ENCODE data around the gene RIPK1. TPM values are rescaled to one million over a fixed set of nuclear protein-coding genes. Genes with fewer than 3 reads are reported as not detected.
"Not testable (repeated sequence)": the region's sequence is repeated elsewhere in the genome, so short reads cannot be mapped to it uniquely, and the experiment has no call there.

Gene RIPK1
- 10 to 100 TPM; 38.5 to 48.7 (median 40.8) TPM for total RNA-seq

DNA sequence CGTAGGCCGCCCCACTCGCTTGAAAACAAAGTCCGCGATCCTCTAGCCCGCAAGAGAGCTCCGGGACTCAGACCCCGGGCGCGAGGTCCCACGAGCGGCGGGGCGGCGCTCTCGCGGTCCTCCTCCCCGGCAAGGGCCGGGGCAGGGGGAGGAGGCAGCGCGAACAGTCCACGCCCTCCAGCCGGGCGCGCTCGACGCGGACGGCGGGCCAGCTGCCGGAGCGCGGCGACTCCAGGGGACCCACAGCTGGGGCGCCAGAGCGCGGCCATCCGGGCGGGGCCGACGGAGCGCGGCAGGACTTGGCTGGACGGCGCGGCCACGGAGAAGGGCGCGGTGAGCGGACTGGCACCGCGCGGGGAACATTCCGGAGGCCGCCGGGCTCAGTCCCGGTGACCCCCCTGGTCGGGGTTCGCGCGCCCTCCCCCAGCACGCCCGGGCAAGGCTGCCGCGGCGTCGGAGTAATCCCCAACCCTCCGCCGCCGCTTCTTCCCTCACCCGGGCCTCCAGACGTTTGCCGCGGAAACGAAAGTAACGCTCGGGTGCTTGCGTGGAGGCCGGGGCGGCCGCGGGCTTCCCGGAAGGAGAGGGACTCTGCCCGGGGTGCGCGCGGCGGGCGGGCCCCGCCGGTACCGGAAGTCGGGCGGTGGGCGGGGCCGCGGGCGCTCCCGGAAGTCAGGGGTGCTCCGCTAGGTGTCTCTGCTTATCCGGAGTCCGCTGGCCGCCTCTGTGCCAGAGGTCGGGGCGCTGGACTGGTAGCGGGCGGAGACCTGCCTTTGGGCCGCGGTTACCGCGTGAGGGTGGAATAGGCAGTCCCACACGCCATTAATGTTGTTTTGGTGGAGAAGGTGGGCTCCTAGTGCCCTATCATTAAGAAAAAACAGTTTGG, at the start of gene RIPK1:
TSS of gene RIPK1 (plus strand) at position 166 of the 886 bp plus-strand sequence. CDS start 8,330 bp downstream, outside the sequence.
- Histone ChIP-seq H3K27ac (peak within 1 kb of the TSS; percentile 100), H3K36me3 (peaks cover 0 to 4% (median 0%) of the 10 kb centered on the region in 3 donors), H3K4me3 (peak within 1 kb of the TSS; percentile 83 to 99 (median 96)), H3K4me1 (peaks cover 0 to 32% (median 0%) of the 10 kb centered on the region in 4 donors), H3K9me3 (no peaks in the 10 kb centered on the region), H3K27me3 (no peaks in the 10 kb centered on the region)
- DNase-seq, result peak; percentile 93 to 98 (median 98)
- TF ChIP-seq, protein P1, sequence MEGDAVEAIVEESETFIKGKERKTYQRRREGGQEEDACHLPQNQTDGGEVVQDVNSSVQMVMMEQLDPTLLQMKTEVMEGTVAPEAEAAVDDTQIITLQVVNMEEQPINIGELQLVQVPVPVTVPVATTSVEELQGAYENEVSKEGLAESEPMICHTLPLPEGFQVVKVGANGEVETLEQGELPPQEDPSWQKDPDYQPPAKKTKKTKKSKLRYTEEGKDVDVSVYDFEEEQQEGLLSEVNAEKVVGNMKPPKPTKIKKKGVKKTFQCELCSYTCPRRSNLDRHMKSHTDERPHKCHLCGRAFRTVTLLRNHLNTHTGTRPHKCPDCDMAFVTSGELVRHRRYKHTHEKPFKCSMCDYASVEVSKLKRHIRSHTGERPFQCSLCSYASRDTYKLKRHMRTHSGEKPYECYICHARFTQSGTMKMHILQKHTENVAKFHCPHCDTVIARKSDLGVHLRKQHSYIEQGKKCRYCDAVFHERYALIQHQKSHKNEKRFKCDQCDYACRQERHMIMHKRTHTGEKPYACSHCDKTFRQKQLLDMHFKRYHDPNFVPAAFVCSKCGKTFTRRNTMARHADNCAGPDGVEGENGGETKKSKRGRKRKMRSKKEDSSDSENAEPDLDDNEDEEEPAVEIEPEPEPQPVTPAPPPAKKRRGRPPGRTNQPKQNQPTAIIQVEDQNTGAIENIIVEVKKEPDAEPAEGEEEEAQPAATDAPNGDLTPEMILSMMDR (IDR thresholded peaks at IDR 0.05), result peak in 5 of 6 experiments; percentile 10 to 45 (median 31)
- TF ChIP-seq POLR2A (IDR thresholded peaks at IDR 0.05), result peak; percentile 87 to 96

DNA sequence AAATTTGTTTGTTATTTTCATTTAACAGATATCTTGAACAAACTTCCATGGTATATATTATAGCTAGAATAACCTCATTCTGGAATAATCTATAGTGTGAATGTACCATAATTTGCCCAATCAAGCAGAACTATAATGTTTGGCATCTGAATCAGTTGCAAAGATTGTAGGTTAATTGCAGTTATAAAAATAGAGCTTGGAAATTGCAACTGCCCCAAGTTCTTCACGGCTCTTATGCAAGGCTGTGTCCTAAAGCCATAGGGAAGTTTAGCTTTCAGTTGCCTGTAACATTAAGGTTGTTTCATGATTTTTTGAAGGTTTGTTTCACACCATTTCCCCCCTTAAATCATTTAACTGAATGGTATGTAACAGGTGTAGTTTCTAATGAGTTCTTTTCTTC, 49.2 kb upstream of the RIPK1 start:
- Histone ChIP-seq H3K9me3 (no peaks in the 10 kb centered on the region), H3K27ac (peak overlapping the region in 1 of 4 donors; percentile 28), H3K36me3 (peaks cover 0 to 34% (median 0%) of the 10 kb centered on the region in 3 donors), H3K27me3 (no peaks in the 10 kb centered on the region), H3K4me3 (no peak overlapping the region), H3K4me1 (peaks cover 0 to 37% (median 2%) of the 10 kb centered on the region in 4 donors)
- TF ChIP-seq POLR2A (IDR thresholded peaks at IDR 0.05), result no peak
- TF ChIP-seq, protein P1 (IDR thresholded peaks at IDR 0.05), result no peak
- DNase-seq, result no peak

DNA sequence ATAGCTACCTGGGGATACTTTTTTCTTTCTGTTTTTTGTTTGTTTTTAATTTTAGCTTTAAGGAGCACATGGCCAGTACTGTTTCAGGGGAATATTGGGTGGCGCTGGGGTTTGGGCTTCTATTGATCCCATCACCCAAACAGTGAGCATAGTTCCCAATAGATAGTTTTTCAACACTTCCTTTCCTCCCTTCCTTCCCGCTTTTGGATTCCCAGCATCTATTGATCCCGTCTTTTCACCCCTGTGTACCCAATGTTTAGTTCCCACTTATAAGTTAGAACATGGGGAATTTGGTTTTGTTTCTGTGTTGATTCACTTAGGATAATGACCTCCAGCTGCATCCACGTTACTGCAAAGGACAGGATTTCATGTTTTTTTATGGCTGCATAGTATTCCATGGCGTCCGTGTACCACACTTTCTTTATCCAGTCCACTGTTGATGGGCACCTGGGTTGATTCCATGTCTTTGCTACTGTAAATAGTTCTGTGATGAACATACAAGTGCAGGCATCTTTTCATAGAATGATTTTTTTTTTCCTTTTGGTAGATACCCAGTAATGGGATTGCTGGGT, 48.5 kb upstream of the RIPK1 start:
- DNase-seq, result no peak
- Histone ChIP-seq H3K27ac (no peak overlapping the region), H3K36me3 (peaks cover 0 to 26% (median 0%) of the 10 kb centered on the region in 3 donors), H3K4me1 (peaks cover 0 to 44% (median 6%) of the 10 kb centered on the region in 4 donors), H3K4me3 (no peak overlapping the region), H3K9me3 (no peaks in the 10 kb centered on the region), H3K27me3 (no peaks in the 10 kb centered on the region)
- TF ChIP-seq, protein P1 (IDR thresholded peaks at IDR 0.05), result no peak
- no peak for TF ChIP-seq POLR2A (IDR thresholded peaks at IDR 0.05)

DNA sequence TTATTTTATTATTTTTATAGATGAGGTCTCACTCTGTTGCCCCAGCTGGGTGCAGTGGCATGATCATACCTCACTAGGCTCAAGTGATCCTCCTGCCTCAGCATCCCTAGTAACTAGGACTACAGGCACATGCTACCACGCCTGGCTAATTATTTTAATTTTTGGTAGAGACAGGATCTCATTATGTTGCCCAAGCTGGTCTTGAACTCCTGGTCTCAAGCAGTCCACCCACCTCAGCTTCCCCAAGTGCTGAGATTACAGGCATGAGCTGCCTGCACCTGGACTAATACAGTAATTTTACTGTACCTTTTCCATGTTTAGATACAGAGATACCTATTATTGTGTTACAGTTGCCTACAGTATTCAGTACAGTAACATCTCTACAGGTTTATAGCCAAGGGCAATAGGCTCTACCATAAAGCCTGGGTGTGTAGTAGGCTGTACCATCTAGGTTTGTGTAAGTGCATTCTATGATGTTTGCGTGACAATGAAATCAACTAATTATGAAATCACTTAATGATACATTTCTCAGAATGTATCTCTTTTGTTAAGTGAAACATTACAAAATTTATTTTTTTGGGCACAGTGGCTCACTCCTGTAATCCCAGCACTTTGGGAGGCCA, 47.2 kb upstream of the RIPK1 start:
- peaks cover 0 to 48% (median 6%) of the 10 kb centered on the region in 4 donors for H3K4me1 ChIP-seq
- H3K9me3 ChIP-seq, H3K27me3 ChIP-seq, H3K27ac ChIP-seq, H3K4me3 ChIP-seq: not testable (repeated sequence)
- peak in 1 of 3 donors; percentile 9 for DNase-seq
- peaks cover 0 to 15% (median 0%) of the 10 kb centered on the region in 3 donors for H3K36me3 ChIP-seq

DNA sequence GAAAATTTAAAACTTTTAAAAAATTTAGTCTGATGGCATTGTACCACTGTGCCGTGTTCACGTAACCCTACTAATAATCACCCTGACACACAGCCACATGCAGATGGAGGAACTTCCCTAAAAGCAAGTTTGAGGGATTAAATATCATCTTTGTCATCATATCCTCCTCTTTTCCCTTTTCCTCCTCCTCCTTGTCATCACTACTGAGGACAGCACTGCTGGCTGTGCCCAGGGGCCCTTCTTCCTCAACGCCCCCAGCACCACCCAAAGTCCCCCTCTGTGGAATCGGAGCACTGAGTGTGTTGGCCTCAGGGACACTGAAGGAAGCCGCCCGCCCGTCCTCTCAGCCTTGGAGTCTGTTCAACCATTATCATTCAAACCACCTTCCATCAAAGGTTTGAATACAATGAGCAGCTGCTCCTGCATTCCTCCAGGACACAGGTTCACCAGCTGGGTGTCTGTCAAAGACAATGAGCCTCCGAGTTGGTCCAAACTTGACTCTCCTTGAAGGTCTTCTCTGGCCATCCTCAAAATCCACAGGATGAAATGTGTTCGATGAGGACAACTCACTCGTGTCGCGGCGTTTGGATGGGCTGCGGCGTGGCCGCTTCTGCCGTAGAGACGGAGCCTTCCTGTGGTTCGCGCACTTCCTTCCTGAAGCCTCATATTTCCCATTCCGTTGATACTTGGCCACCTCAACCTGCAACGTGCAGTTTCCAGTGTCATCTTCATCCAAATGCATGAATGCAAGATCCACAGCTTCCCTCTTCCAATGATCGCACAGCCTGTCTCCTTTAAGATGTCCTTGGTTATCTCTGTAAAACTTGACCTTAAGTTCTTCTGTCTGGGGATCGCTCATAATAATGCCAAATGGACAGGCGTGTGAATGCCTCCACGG, 45.3 kb upstream of the RIPK1 start:
- peak in 2 of 3 donors; percentile 54 to 65 for DNase-seq
- TF ChIP-seq POLR2A (IDR thresholded peaks at IDR 0.05), result no peak
- TF ChIP-seq, protein P1 (IDR thresholded peaks at IDR 0.05), result no peak

More for the DNA sequence above, 45.3 kb upstream of the RIPK1 start:
- Histone ChIP-seq H3K4me3 (peak overlapping the region; percentile 33 to 55 (median 46)), H3K36me3 (peaks cover 0 to 15% (median 0%) of the 10 kb centered on the region in 3 donors), H3K27ac (peak overlapping the region; percentile 73 to 93 (median 86)), H3K9me3 (no peaks in the 10 kb centered on the region), H3K27me3 (no peaks in the 10 kb centered on the region), H3K4me1 (peaks cover 4 to 61% (median 10%) of the 10 kb centered on the region in 4 donors)
